HEK293 (cell line): ENCODE results near the gene PAQR8.

Experiments
- GLI4 ChIP-seq: fragments of 450-650 bp; formaldehyde crosslinking; IDR thresholded peaks from 2 replicates; pipeline ENCODE4 v1.5.1; 2016; ENCODE audit warnings: missing biosample characterization, missing genetic modification characterization
- IKZF3 ChIP-seq: fragments of 450-650 bp; IDR thresholded peaks from 2 replicates; pipeline ENCODE4 v1.5.0; 2018; ENCODE audit warnings: missing biosample characterization, mild to moderate bottlenecking, missing genetic modification characterization, moderate library complexity
- OSR2 ChIP-seq: fragments of 450-650 bp; formaldehyde crosslinking; IDR thresholded peaks from 2 replicates; pipeline ENCODE4 v1.5.1; 2016; ENCODE audit warnings: missing biosample characterization, missing genetic modification characterization
- SETDB1 ChIP-seq: IDR thresholded peaks from one replicate; pipeline ENCODE4 v1.6.1; 2017; ENCODE audit warnings: mild to moderate bottlenecking, low read length, moderate library complexity, mixed read lengths; ENCODE audit not compliant: insufficient read length
- SP2 ChIP-seq: fragments of 450-650 bp; formaldehyde crosslinking; IDR thresholded peaks from 2 replicates; pipeline ENCODE4 v1.5.1; 2016; ENCODE audit warnings: missing biosample characterization, missing genetic modification characterization
- YY1 ChIP-seq: fragments of 450-650 bp; formaldehyde crosslinking; IDR thresholded peaks from 2 replicates; pipeline ENCODE4 v1.5.1; 2018; ENCODE audit warnings: missing biosample characterization, missing genetic modification characterization
- ZBTB11 ChIP-seq: fragments of 450-650 bp; formaldehyde crosslinking; conservative IDR thresholded peaks from 2 replicates; pipeline ENCODE4 v1.5.1; 2016; ENCODE audit warnings: low read depth, missing biosample characterization, missing genetic modification characterization
- ZBTB20 ChIP-seq: fragments of 450-650 bp; formaldehyde crosslinking; IDR thresholded peaks from 2 replicates; pipeline ENCODE4 v1.5.1; 2016; ENCODE audit warnings: missing biosample characterization, missing genetic modification characterization
- ZBTB44 ChIP-seq: fragments of 450-650 bp; IDR thresholded peaks from 2 replicates; pipeline ENCODE4 v1.5.1; 2018; ENCODE audit warnings: missing biosample characterization, mild to moderate bottlenecking, missing genetic modification characterization
- ZNF169 ChIP-seq: fragments of 450-650 bp; formaldehyde crosslinking; IDR thresholded peaks from 2 replicates; pipeline ENCODE4 v1.5.1; 2016; ENCODE audit warnings: missing biosample characterization, missing genetic modification characterization
- ZNF214 ChIP-seq: fragments of 450-650 bp; formaldehyde crosslinking; IDR thresholded peaks from 2 replicates; pipeline ENCODE4 v1.5.1; 2017; ENCODE audit warnings: missing biosample characterization, mild to moderate bottlenecking, missing genetic modification characterization, borderline replicate concordance
- ZNF292 ChIP-seq: fragments of 450-650 bp; formaldehyde crosslinking; IDR thresholded peaks from 2 replicates; pipeline ENCODE4 v1.5.1; 2016; ENCODE audit warnings: low read depth, missing biosample characterization, missing genetic modification characterization, borderline replicate concordance
- ZNF404 ChIP-seq: fragments of 450-650 bp; formaldehyde crosslinking; IDR thresholded peaks from 2 replicates; pipeline ENCODE4 v1.5.1; 2017; ENCODE audit warnings: missing biosample characterization, missing genetic modification characterization
- ZNF514 ChIP-seq: fragments of 450-650 bp; formaldehyde crosslinking; IDR thresholded peaks from 2 replicates; pipeline ENCODE4 v1.5.1; 2016; ENCODE audit warnings: missing biosample characterization, missing genetic modification characterization
- ZNF530 ChIP-seq: fragments of 450-650 bp; formaldehyde crosslinking; IDR thresholded peaks from 2 replicates; pipeline ENCODE4 v1.5.1; 2016; ENCODE audit warnings: low read depth, missing biosample characterization, missing genetic modification characterization
- ZNF558 ChIP-seq: fragments of 450-650 bp; formaldehyde crosslinking; IDR thresholded peaks from 2 replicates; pipeline ENCODE4 v1.5.1; 2016; ENCODE audit warnings: missing biosample characterization, missing genetic modification characterization
- ZNF600 ChIP-seq: fragments of 450-650 bp; formaldehyde crosslinking; IDR thresholded peaks from 2 replicates; pipeline ENCODE4 v1.5.1; 2016; ENCODE audit warnings: missing biosample characterization, missing genetic modification characterization
- ZNF623 ChIP-seq: fragments of 450-650 bp; formaldehyde crosslinking; IDR thresholded peaks from 2 replicates; pipeline ENCODE4 v1.5.1; 2016; ENCODE audit warnings: missing biosample characterization, missing genetic modification characterization
- ZNF626 ChIP-seq: fragments of 450-650 bp; sonication (Bioruptor Pico); formaldehyde crosslinking; IDR thresholded peaks from 2 replicates; pipeline ENCODE4 v1.5.1; 2018; ENCODE audit warnings: missing biosample characterization, missing genetic modification characterization, inconsistent platforms
- ZNF639 ChIP-seq: fragments of 450-650 bp; formaldehyde crosslinking; IDR thresholded peaks from 2 replicates; pipeline ENCODE4 v1.5.1; 2016; ENCODE audit warnings: missing biosample characterization, missing genetic modification characterization
- ZNF664 ChIP-seq: fragments of 450-650 bp; formaldehyde crosslinking; IDR thresholded peaks from 2 replicates; pipeline ENCODE4 v1.5.1; 2016; ENCODE audit warnings: missing biosample characterization, missing genetic modification characterization
- ZNF830 ChIP-seq: fragments of 450-650 bp; IDR thresholded peaks from 2 replicates; pipeline ENCODE4 v1.5.0; 2018; ENCODE audit warnings: missing biosample characterization, missing genetic modification characterization, low read depth, mild to moderate bottlenecking, moderate library complexity
- ZXDB ChIP-seq: fragments of 450-650 bp; formaldehyde crosslinking; IDR thresholded peaks from 2 replicates; pipeline ENCODE4 v1.5.1; 2016; ENCODE audit warnings: missing biosample characterization, missing genetic modification characterization
- TF ChIP-seq, protein P1 (sequence below): fragments of 450-650 bp; formaldehyde crosslinking; IDR thresholded peaks from 2 replicates; pipeline ENCODE4 v1.5.1; 2016; ENCODE audit warnings: missing biosample characterization, missing genetic modification characterization
- TF ChIP-seq, protein P2 (sequence below): fragments of 450-650 bp; formaldehyde crosslinking; IDR thresholded peaks from 2 replicates; pipeline ENCODE4 v1.5.1; 2016; ENCODE audit warnings: missing biosample characterization, missing genetic modification characterization
- TF ChIP-seq, protein P3 (sequence below): fragments of 450-650 bp; formaldehyde crosslinking; IDR thresholded peaks from 2 replicates; pipeline ENCODE4 v1.5.1; 2016; ENCODE audit warnings: missing biosample characterization, missing genetic modification characterization
- TF ChIP-seq, protein P4 (sequence below): fragments of 450-650 bp; formaldehyde crosslinking; IDR thresholded peaks from 2 replicates; pipeline ENCODE4 v1.5.1; 2017; ENCODE audit warnings: missing biosample characterization, missing genetic modification characterization

The PAQR8 gene

DNA sequence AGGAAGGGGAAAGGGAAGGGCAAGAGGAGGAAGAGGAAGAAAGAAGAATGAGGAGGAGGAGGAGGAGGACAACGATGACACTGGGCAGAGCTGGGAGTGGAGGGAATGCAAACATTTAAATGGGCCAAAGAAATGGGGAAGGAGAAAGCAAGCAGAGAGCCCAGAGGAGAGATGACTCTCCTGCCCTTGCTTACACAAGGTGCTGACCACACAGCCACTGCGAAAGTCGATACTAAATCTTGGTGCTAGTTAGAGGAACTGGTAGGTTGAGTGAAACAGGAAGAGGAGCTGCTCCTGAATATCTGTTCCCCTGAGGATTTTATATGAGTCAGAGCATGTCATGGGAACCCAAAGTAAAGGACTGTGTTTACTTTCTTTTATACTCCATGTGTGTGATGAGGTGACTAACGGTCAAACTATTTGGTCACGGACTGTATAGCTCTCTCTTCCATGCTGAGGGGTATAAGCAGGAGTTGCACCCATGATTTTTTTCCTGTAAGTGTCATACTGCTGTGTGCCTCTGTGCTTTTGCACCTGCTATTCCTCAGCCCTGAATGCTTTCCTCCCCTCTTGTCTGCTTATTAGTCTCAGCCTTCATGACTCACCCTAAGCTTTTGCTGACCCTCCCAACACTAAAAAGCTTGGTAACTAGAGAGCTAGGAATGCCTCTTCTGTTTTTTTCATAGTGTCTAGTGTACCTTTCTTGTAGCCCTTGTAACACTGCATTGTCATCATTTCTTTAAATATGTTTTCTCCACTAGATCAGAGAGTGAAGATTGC is 9.5 kb upstream of the PAQR8 start (continued):
- TF ChIP-seq, protein P1, sequence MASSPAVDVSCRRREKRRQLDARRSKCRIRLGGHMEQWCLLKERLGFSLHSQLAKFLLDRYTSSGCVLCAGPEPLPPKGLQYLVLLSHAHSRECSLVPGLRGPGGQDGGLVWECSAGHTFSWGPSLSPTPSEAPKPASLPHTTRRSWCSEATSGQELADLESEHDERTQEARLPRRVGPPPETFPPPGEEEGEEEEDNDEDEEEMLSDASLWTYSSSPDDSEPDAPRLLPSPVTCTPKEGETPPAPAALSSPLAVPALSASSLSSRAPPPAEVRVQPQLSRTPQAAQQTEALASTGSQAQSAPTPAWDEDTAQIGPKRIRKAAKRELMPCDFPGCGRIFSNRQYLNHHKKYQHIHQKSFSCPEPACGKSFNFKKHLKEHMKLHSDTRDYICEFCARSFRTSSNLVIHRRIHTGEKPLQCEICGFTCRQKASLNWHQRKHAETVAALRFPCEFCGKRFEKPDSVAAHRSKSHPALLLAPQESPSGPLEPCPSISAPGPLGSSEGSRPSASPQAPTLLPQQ (tag by site-specific recombination): 0 out of 2 replicates have a peak, but pooled peaks have one; percentile 54
- TF ChIP-seq ZNF600 (tag by site-specific recombination): peak; percentile 98
- no peak for TF ChIP-seq ZBTB11 (tag by site-specific recombination)
- no peak for TF ChIP-seq YY1 (tag by site-specific recombination)
- no peak for TF ChIP-seq ZNF292 (tag by site-specific recombination)
- TF ChIP-seq, protein P2, sequence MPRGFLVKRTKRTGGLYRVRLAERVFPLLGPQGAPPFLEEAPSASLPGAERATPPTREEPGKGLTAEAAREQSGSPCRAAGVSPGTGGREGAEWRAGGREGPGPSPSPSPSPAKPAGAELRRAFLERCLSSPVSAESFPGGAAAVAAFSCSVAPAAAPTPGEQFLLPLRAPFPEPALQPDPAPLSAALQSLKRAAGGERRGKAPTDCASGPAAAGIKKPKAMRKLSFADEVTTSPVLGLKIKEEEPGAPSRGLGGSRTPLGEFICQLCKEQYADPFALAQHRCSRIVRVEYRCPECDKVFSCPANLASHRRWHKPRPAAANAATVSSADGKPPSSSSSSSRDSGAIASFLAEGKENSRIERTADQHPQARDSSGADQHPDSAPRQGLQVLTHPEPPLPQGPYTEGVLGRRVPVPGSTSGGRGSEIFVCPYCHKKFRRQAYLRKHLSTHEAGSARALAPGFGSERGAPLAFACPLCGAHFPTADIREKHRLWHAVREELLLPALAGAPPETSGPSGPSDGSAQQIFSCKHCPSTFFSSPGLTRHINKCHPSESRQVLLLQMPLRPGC (tag by site-specific recombination): peak; percentile 84; the same call in 1 of the 2 replicates
- TF ChIP-seq, protein P3, sequence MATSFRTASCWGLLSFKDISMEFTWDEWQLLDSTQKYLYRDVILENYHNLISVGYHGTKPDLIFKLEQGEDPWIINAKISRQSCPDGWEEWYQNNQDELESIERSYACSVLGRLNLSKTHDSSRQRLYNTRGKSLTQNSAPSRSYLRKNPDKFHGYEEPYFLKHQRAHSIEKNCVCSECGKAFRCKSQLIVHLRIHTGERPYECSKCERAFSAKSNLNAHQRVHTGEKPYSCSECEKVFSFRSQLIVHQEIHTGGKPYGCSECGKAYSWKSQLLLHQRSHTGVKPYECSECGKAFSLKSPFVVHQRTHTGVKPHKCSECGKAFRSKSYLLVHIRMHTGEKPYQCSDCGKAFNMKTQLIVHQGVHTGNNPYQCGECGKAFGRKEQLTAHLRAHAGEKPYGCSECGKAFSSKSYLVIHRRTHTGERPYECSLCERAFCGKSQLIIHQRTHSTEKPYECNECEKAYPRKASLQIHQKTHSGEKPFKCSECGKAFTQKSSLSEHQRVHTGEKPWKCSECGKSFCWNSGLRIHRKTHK (tag by site-specific recombination): no peak
- peak; percentile 65; the same call in 1 of the 2 replicates for TF ChIP-seq ZBTB44
- TF ChIP-seq SP2: peak; percentile 27
- peak; percentile 96 for TF ChIP-seq ZNF623 (tag by site-specific recombination)
- TF ChIP-seq ZNF830: no peak
- TF ChIP-seq OSR2 (tag by site-specific recombination): peak; percentile 98
- TF ChIP-seq ZNF664: no peak
- TF ChIP-seq, protein P4, sequence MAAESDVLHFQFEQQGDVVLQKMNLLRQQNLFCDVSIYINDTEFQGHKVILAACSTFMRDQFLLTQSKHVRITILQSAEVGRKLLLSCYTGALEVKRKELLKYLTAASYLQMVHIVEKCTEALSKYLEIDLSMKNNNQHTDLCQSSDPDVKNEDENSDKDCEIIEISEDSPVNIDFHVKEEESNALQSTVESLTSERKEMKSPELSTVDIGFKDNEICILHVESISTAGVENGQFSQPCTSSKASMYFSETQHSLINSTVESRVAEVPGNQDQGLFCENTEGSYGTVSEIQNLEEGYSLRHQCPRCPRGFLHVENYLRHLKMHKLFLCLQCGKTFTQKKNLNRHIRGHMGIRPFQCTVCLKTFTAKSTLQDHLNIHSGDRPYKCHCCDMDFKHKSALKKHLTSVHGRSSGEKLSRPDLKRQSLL (tag by site-specific recombination): no peak
- peak; percentile 89 for TF ChIP-seq ZNF639
- TF ChIP-seq ZNF514 (tag by site-specific recombination): no peak
- TF ChIP-seq ZNF558 (tag by site-specific recombination): peak; percentile 81; the same call in 1 of the 2 replicates
- peak; percentile 9 for TF ChIP-seq SETDB1
- no peak for TF ChIP-seq ZNF530 (tag by site-specific recombination)
- no peak for TF ChIP-seq ZNF169 (tag by site-specific recombination)
- no peak for TF ChIP-seq ZNF626
- peak; percentile 37; the same call in 1 of the 2 replicates for TF ChIP-seq ZBTB20 (tag by site-specific recombination)
- no peak for TF ChIP-seq ZNF214 (tag by site-specific recombination)
- TF ChIP-seq GLI4: 0 out of 2 replicates have a peak, but pooled peaks have one; percentile 31
- peak; percentile 39; the same call in 1 of the 2 replicates for TF ChIP-seq ZXDB (tag by site-specific recombination)
- TF ChIP-seq ZNF404 (tag by site-specific recombination): no peak
- 0 out of 2 replicates have a peak, but pooled peaks have one; percentile 59 for TF ChIP-seq IKZF3 (tag by site-specific recombination)
